GM19328 (cell line): ENCODE measurements around the gene PSMB7.

Experiments used
- ATAC-seq: cut with Tn5 transposase; IDR thresholded peaks from one replicate; pipeline ENCODE4 v1.9.1; 2021; ENCODE audit warnings: mild to moderate bottlenecking, moderate library complexity; ENCODE audit not compliant: unreplicated experiment

PSMB7 gene

DNA sequence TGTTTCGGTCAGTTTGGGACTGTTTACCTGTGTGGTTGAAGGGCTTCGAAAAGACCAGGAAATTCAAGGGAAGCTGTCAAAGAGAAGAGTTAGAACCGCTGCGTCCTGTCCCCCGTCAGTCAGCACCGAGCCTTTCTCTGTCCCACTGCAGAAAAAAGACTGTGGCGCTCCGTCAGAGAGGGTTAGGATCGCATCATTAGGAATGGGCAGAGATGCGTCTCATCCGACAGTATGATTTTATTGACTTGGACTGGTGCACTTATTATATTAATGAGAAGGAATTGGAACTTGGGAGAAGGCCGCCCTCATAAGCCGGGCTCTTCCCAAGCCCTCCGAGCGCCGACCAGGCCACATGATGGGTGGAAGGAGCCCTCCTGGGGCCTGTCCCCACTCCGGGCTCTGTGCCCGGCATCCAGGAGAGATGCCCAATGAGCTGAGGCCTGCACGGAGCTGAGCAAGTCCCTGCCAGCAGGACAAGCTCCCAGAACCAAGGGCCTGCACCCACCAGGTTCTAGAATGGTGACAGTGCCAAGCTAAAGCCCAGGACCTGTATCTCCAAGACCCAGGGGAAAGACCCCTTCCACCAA, 85.9 kb downstream of the PSMB7 start:
- ATAC-seq: no peak

GRCh38 chr9:124328285-124328684, 87.0 kb downstream of the PSMB7 start:
- no peak for ATAC-seq

DNA sequence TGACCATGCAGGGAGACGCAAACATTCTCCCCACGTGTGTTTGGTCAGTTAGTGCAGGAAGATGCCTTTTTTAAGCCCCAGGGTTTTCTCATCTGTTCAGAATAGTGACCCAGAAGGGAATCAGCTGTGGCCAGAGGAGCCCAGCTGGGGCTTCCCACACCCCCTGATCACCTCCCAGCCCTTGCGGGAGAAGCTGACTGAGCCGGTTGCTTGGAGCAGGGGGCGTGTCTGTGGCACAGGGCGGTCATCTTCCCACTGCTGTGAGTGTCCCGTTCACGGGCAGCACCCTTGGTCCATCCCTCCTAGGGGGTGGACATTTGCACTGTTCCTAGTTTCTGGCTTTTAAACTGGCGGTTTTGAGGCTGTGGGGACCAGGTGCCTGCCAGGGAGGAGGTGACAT, 87.8 kb downstream of the PSMB7 start:
- no peak for ATAC-seq

DNA sequence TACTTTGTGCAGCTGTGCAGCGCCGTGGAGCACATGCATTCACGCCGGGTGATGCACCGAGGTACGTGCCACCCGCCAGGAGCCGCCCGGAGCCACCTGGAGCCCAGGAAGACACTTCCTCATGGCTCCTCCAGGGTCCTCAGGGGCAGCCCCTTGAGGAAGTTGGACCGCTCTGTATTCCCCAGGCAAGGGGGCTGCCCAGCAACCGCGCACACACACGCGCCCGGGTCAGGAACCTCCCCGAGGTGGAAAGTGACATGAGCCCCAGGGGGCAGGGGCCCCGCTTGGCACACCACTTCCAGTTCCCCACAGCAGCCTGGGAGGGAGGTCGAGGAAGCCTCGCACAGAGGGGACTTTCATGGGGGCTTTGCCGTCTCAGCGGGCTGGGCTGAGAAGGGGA, 88.9 kb downstream of the PSMB7 start:
- ATAC-seq: no peak

DNA sequence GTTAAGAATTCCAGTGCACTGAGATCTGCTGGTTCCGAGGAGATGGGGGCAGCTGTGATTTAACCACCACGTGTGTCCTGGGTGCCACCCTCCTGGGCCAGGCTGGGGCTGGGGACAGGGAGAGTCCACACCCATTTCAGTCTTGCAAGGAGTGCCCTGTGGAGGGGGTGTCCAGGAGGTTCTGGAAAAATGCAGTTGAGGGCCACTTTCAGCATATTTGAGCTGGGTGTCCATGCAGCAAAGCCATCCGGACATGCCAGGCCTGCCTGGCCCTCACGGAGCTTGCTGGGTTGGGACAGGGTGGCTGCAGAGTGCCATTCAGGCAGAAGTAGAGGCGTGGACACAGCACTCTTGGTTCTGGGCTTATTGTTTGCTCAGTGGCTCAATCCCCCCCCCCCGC, 89.4 kb downstream of the PSMB7 start:
- ATAC-seq: no peak

DNA sequence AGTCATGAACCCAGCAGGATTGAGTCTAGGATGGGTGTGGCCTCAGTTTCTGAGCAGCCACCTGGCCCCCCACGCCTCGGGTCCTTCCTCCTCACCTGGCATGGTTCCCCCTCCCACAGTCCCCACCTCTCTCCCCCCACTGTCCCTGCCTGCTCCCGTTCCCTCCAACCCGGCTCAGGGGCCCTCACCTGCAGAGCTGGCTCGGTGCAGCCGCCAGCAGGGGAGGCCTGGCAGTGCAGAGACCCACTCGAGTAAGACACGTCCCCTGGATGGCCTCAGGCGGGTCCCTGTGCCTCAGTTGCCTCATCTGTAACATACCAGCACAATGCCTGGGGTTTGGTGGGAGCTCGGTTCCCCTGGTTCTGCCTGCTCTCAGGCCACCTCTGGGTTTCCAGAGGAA, 91.3 kb downstream of the PSMB7 start:
- ATAC-seq: no peak

GRCh38 chr9:124322618-124323432, 92.4 kb downstream of the PSMB7 start:
- no peak for ATAC-seq

DNA sequence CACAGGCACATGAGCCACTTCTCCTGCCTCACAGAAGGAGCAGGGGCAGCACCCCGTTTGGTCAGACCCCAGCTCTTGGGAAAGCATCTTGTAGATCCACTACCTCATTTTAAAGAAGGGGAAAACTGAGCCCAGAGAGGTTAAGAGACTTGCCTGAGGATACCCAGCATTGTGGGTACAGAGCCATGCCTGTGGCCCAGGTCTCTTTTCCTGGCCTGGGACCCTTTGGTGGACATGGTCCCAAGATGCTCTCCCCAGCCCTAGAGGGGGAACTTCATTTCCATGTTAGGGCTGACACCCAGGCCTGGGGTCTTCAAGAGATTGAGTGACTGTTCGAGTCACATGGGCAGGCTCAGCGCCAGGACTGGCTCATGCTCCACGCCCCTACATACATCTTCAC, 93.3 kb downstream of the PSMB7 start:
- ATAC-seq: no peak

DNA sequence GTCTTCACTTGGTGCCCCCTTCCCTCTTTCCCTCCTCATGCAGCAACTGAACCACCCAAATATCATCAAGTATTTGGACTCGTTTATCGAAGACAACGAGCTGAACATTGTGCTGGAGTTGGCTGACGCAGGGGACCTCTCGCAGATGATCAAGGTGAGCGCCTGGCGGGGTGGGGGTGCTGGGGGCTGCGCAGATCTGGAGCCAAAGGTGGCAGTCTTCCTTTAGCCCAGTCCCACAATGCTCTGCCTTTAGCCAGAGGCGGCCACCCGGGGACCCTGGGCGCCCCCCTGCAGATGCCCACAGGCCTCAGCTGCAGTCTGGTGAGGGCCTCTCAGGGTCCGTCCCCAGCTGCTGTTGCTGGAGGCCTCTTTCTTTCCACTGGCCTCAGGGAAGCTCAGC, 93.8 kb downstream of the PSMB7 start:
- ATAC-seq: no peak

- no peak for ATAC-seq
These were observed 94.9 kb downstream of the PSMB7 start for GRCh38 chr9:124320062-124320973.

DNA sequence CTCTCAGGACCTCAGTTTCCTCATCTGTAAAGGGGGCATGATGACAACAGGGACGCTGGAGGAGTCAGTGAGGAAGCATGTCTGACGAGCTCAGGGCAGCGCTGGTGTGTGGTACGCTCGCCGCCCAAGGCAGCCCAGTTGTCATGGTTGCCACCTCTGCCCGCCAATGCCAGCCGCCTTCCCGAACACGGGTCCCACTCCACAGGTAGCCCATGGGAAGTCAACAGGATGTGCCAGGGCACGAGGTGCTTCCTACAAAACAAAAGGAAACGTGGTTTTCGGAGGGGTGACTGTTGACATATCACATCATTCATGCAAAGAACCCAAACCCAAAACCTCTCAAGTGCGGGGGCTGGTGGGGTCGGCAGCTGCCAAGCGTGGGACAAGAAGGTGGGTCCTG, 99.4 kb downstream of the PSMB7 start:
- no peak for ATAC-seq

DNA sequence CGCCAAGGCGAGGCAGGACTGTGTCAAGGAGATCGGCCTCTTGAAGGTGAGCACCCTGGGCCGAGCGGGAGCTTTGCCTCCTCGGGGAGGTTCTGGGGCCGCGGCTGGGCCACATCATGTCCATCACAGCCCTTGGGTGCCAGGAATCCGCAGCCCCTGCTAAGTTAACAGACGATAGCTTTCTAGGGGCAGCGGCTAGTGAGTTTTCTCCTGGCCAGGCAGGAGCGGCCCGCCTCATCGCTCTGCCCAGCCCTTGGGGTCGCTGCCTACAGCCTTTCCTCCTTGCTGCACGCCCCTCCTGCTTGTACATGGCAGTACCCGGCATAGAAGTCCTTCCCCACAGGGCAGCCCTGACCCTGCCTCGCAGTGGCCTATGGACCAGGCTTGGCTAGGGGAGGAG, 101.3 kb downstream of the PSMB7 start:
- ATAC-seq: no peak

DNA sequence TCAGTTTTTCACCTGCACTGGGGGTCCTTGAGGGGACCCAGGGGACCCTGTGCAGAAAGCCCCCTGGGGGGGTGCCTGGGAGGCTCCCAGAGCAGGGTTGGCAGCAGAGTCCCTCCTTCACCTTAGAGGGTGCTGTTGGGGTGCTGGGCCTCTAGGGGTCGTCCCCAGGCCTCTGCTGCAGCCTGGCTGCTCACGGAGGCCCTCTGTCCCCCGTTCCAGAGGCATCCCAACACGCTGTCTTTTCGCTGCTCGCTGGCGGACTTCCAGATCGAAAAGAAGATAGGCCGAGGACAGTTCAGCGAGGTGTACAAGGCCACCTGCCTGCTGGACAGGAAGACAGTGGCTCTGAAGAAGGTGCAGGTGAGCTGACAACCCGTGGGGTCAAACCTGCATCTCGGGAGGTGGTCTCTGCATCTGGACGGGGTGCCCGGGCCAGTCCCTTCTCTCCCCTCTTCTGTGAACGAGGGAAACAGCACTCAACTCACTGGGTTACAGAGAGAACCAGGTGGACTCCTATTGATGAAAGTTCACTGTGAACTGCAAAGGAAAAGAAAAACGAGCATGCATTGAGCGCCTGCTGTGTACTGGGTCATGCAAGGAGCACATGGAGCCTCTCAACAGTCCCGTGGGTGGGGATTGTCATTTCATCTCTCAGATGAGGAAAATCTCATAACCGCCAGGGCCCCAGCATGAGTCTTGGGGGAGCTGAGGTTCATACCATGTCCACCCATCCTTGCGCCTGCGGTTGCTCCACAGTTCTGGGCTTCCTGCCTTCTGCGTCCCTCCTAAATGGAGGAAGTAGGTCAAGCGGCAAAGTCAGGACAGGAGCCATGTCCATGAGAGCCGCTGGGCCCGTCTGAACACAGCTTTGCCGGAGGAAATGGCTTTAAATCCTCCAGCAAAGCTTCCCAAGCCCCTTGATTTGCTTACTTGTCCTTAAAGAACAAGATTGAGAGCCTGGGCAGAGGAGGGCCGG, 102.7 kb downstream of the PSMB7 start:
- ATAC-seq: no peak

GRCh38 chr9:124311283-124311682, 104.0 kb downstream of the PSMB7 start:
- no peak for ATAC-seq

GRCh38 chr9:124309667-124310084, 105.6 kb downstream of the PSMB7 start:
- ATAC-seq: no peak

DNA sequence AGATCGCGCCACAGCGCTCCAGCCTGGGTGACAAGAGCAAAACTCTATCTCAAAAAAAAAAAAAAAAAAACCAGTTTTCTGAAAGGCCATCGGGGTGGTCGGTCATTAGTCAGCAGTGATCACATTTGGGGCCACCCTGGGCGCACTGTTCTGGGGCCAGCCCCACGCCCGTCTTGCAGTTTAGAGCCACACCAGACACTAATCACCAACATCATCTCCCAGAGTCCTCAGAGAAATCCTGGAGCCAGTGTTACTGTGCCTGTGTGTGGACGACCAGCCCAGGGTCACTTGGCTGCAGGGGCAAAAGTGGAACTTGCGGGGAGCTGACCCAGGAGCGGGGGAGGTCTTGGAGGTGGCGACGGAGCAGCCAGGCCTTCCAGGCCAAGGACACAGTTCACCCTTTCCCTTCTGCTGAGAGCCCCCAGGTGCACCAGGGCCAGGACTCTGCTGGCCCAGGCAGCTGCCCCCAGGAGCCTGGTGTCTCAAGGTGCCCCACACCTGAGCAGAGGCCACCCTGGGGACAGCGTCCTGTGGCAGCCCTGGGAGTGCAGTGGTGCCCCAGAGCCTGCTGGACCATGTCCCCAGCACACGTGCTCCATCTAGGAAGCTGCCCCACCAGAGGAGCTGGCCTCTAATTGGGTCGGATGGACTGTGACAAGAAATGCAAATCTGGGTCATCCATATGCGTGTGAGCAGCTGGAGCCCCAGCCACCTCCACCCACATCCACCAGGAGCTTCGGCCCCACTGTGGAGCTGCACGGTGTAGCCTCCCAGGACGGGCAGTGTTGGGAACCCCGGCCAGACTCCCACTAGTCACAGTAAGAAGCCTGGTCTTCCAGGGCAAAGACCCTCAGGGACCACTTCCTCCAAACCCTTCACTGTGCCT, 106.4 kb downstream of the PSMB7 start:
- no peak for ATAC-seq

DNA sequence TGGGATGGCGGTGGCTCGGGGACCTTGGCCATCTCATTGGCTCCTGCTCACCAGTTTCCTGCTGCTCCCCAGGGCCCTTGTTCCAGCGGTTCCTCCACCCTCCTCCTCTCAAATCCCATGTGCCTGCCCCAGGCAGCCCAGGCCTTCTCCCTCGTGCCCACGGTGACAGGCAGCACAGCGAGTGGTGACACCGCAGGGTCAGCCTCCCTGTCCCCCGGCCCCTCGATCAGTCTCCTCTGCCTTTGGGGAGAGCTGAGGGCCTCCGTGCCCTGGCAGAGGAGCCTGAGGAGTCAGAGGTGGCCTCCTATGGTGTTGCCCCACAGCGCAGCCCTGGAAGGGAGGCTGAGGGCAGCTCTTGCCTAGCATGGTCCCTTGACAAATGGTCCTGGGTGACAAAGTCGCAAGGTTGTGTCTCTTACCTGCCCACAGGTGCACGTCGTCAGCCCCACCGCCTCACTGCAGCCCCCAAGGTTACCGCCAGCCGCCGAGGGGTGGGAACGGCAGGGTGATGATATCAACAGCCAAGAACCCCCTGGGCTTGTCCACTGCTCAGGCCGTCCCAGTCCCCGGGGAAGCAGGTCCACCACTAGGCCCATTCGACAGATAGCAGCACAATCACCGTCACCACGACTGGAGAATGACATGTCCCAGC, 107.7 kb downstream of the PSMB7 start:
- no peak for ATAC-seq

DNA sequence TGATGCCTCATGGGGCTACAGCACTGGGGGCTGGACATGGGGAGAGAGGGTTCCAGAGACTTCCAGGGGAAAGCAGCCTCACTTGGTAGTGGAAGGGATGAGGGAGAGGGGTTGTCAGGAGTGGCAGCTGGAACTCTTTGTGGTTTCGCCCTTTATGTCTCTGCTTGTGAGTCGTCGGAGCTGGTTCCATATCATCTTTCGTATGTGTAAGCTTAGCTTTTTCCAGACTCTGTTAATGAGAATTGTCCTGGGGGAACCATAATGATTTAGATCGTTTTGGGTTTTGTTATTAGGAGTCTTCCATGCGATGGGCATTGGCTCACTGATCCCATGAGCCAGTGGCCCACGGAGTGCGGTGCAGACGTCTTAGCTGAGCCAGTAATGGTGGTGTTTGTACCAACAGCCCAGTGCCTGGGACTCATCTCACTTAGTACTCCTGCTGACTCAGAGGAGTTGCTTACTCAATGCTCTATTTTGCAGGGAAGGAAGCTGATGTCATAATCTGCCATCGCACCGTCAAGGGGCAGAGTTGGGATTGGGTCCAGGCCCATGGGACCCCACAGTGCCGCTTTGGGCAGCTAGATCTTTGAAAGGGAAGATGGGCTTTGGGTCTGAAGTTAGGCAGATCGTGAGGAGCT, 109.0 kb downstream of the PSMB7 start:
- no peak for ATAC-seq

DNA sequence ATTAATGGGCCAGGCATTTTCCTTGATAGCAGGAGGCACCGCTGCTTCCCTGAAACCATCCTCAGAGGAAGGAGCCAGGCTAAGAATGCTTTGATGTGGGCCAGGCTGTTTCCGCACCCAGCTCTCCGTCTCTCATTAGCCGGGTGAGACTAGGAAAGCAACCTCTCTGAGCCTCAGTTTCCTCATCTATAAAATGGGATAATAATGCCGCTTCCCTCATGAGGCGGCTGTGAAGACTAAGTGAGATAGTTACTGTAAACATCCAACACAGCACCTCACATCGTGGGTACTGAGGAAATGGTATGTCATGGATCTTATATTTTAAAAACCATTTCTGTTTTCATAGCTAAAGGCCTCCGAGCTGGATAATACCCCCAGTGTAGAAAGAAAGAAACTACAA, 111.0 kb downstream of the PSMB7 start:
- no peak for ATAC-seq
